A673 (cell line): ENCODE results near the gene ARFGAP2. TPM values are rescaled to one million over a fixed set of nuclear protein-coding genes. Genes with fewer than 3 reads are reported as not detected.

ENCODE experiments used
- BruUV-seq: library from RNA; stranded (reverse); fragments of 400-500 nt; replicated peaks from 2 replicates; lab custom pipeline; 2021; lab: Mats Ljungman, UMichigan
- CTCF ChIA-PET: fragments of 300-600 bp; sonication (Branson Sonifier 250); formaldehyde crosslinking; loops from one replicate; lab custom pipeline; 2022; ENCODE audit warnings: antibody characterized with exemption; lab: Charles Lee
- POLR2A ChIA-PET: fragments of 300-600 bp; sonication (Branson Sonifier 250); formaldehyde crosslinking; loops from one replicate; lab custom pipeline; 2022; ENCODE audit warnings: antibody characterized with exemption; ENCODE audit not compliant: low non-redundant PET; lab: Charles Lee
- DNase-seq: peaks from one replicate; pipeline ENCODE4 v3.0.0-alpha.2; 2015; ENCODE audit warnings: low spot score
- H3K27ac ChIP-seq: fragments of 200-600 bp; sonication (generic); 2 replicates; pipeline ENCODE4 v1.5.1; 2016; ENCODE audit warnings: mixed run types, low read depth, mild to moderate bottlenecking, mixed read lengths, antibody characterized with exemption, low read length; ENCODE audit not compliant: poor library complexity, severe bottlenecking
- H3K27me3 ChIP-seq: fragments of 200-600 bp; sonication (generic); replicated peaks from 2 replicates; pipeline ENCODE4 v1.6.1; 2017; ENCODE audit warnings: mixed run types, low read depth, mild to moderate bottlenecking, mixed read lengths, antibody characterized with exemption, low read length; ENCODE audit not compliant: insufficient read depth, poor library complexity
- H3K36me3 ChIP-seq: fragments of 200-600 bp; sonication (generic); 2 replicates; pipeline ENCODE4 v1.6.1; 2016; ENCODE audit warnings: mixed run types, mild to moderate bottlenecking, mixed read lengths, antibody characterized with exemption, low read length; ENCODE audit not compliant: insufficient read depth, poor library complexity, severe bottlenecking
- H3K4me1 ChIP-seq: fragments of 200-600 bp; sonication (generic); 2 replicates; pipeline ENCODE4 v1.6.1; 2017; ENCODE audit warnings: mixed run types, mild to moderate bottlenecking, mixed read lengths, antibody characterized with exemption, low read length; ENCODE audit not compliant: insufficient read depth, poor library complexity, severe bottlenecking
- H3K4me3 ChIP-seq: fragments of 200-600 bp; sonication (generic); 2 replicates; pipeline ENCODE4 v1.5.1; 2016; ENCODE audit warnings: low read depth, mixed run types, mild to moderate bottlenecking, mixed read lengths, low read length; ENCODE audit not compliant: poor library complexity, severe bottlenecking
- H3K9me3 ChIP-seq: fragments of 200-600 bp; sonication (generic); 2 replicates; pipeline ENCODE4 v1.6.1; 2016; ENCODE audit warnings: mixed run types, low read depth, mild to moderate bottlenecking, mixed read lengths, antibody characterized with exemption, low read length; ENCODE audit not compliant: poor library complexity, severe bottlenecking
- CTCF ChIP-seq: fragments of 300-800, 200-600 bp; sonication (generic); conservative IDR thresholded peaks from 2 replicates; pipeline ENCODE4 v1.5.1; 2017; ENCODE audit warnings: low read depth, mild to moderate bottlenecking, antibody characterized with exemption, low read length, moderate library complexity, mixed read lengths
- EZH2 ChIP-seq: fragments of 200-600 bp; sonication (generic); IDR thresholded peaks from 2 replicates; pipeline ENCODE4 v1.6.1; 2017; ENCODE audit warnings: borderline replicate concordance, low read depth, mild to moderate bottlenecking, mixed read lengths, antibody characterized with exemption, low read length; ENCODE audit not compliant: poor library complexity, severe bottlenecking
- intact Hi-C: fragments of 100-400 bp; cut with micrococcal nuclease; formaldehyde crosslinking; loops from one replicate; pipeline ENCODE4 v1.10.0; 2022; ENCODE audit not compliant: unreplicated experiment
- total RNA-seq: library from RNA; stranded (reverse); gene quantifications from 2 replicates; pipeline ENCODE4 v1.2.3, GENCODE V29; 2021

The ARFGAP2 gene
- total RNA-seq, 1 experiment from 2014 or later: 179 TPM

- Histone ChIP-seq H3K36me3 (no peaks in the 10 kb centered on the region), H3K9me3 (no peaks in the 10 kb centered on the region), H3K27ac (no peak overlapping the region), H3K4me3 (no peak overlapping the region), H3K27me3 (no peaks in the 10 kb centered on the region), H3K4me1 (no peaks in the 10 kb centered on the region)
- BruUV-seq: no TSS peak
- no peak for TF ChIP-seq CTCF
- TF ChIP-seq EZH2: no peak
- no peak for DNase-seq
- intact Hi-C loops: no loop called here
- ChIA-PET CTCF (interaction anchor here (0.6 kb wide), 1 partner anchor 224 kb away, joined by 6 read pairs; no protein-coding TSS in a partner anchor), POLR2A (no interaction called here)
Measured at GRCh38 chr11:47125083-47125482, 51.6 kb downstream of the ARFGAP2 start.

- no peak for TF ChIP-seq CTCF
- BruUV-seq: no TSS peak
- no peak for DNase-seq
- ChIA-PET POLR2A (no interaction called here), CTCF (no interaction called here)
- intact Hi-C loops: no loop called here
- Histone ChIP-seq H3K27me3 (no peaks in the 10 kb centered on the region), H3K27ac (no peak overlapping the region), H3K4me1 (no peaks in the 10 kb centered on the region), H3K9me3 (no peaks in the 10 kb centered on the region), H3K36me3 (no peaks in the 10 kb centered on the region), H3K4me3 (no peak overlapping the region)
Measured at GRCh38 chr11:47124675-47125074, 52.0 kb downstream of the ARFGAP2 start.

GRCh38 chr11:47123094-47123493 is 53.6 kb downstream of the ARFGAP2 start:
- H3K27me3 ChIP-seq: no peaks in the 10 kb centered on the region
- intact Hi-C loops: no loop called here
- CTCF ChIA-PET: interaction anchor here (1.0 kb wide), 1 partner anchor 30 kb away, joined by 4 read pairs; no protein-coding TSS in a partner anchor
- H3K4me1 ChIP-seq: no peaks in the 10 kb centered on the region
- POLR2A ChIA-PET: no interaction called here
- BruUV-seq: no TSS peak
- H3K27ac ChIP-seq: no peak overlapping the region
- TF ChIP-seq EZH2 (no peak), CTCF (no peak)
- H3K9me3 ChIP-seq: no peaks in the 10 kb centered on the region
- no peak for DNase-seq
- no peak overlapping the region for H3K4me3 ChIP-seq
- H3K36me3 ChIP-seq: no peaks in the 10 kb centered on the region
